ENCODE results near the gene SYAP1. TPM values are rescaled to one million over a fixed set of nuclear protein-coding genes. Genes with fewer than 3 reads are reported as not detected.

Gene SYAP1
- total RNA-seq, 1 donor from 2014 or later: 23.4 TPM

DNA sequence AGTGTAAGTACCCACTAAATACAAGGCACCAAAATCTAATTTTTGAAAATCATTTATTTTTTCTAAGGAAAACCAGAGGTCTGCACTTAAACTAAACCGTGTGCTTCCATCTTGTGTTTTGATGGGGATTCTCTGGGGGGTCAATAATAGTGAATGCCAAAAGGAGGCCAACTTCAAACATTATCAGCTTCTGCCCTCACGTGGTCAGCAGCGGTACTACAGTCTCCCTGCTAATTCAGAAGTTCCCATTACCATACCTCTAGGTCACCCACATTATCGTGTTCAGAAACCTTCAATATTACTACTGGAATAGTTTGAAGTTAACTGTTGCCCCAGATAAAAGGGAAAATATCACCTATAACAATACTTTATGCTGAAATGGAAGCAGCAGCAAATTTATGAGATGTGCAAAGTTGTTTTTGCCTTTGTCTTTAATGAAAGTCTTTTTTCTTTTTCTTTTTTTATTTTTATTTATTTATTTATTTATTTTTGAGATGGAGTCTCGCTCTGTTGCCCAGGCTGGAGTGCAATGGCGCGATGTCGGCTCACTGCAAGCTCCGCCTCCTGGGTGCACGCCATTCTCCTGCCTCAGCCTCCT is 24.2 kb upstream of the SYAP1 start:
- no peak overlapping the region for H3K4me3 ChIP-seq (ENCODE audit: low read depth, low read length)
- no peaks in the 10 kb centered on the region for H3K36me3 ChIP-seq (ENCODE audit: control insufficient read depth, insufficient read depth, low read length)
- TF ChIP-seq CTCF (IDR thresholded peaks at IDR 0.05; ENCODE audit: insufficient read depth, low read length, poor library complexity, severe bottlenecking): peak; percentile 89
- DNase-seq (ENCODE audit: low read depth): no peak
- no peaks in the 10 kb centered on the region for H3K27me3 ChIP-seq (ENCODE audit: control insufficient read depth, insufficient read depth, low read length)

- Histone ChIP-seq H3K27me3 (ENCODE audit: control insufficient read depth, insufficient read depth, low read length) (no peaks in the 10 kb centered on the region), H3K36me3 (ENCODE audit: control insufficient read depth, insufficient read depth, low read length) (no peaks in the 10 kb centered on the region), H3K4me3 (ENCODE audit: low read depth, low read length) (no peak overlapping the region)
- no peak for DNase-seq (ENCODE audit: low read depth)
- no peak for TF ChIP-seq CTCF (IDR thresholded peaks at IDR 0.05; ENCODE audit: insufficient read depth, low read length, poor library complexity, severe bottlenecking)
Observed at GRCh38 chrX:16696956-16697355, 22.5 kb upstream of the SYAP1 start.

- no peak overlapping the region for H3K4me3 ChIP-seq (ENCODE audit: low read depth, low read length)
- TF ChIP-seq CTCF (IDR thresholded peaks at IDR 0.05; ENCODE audit: insufficient read depth, low read length, poor library complexity, severe bottlenecking): no peak
- DNase-seq (ENCODE audit: low read depth): no peak
- H3K27me3 ChIP-seq (ENCODE audit: control insufficient read depth, insufficient read depth, low read length): no peaks in the 10 kb centered on the region
- no peaks in the 10 kb centered on the region for H3K36me3 ChIP-seq (ENCODE audit: control insufficient read depth, insufficient read depth, low read length)
Observed at GRCh38 chrX:16699389-16699788, 20.0 kb upstream of the SYAP1 start.

- Histone ChIP-seq H3K4me3 (ENCODE audit: low read depth, low read length) (no peak overlapping the region), H3K27me3 (ENCODE audit: control insufficient read depth, insufficient read depth, low read length) (no peaks in the 10 kb centered on the region), H3K36me3 (ENCODE audit: control insufficient read depth, insufficient read depth, low read length) (no peaks in the 10 kb centered on the region)
- DNase-seq (ENCODE audit: low read depth): no peak
- no peak for TF ChIP-seq CTCF (IDR thresholded peaks at IDR 0.05; ENCODE audit: insufficient read depth, low read length, poor library complexity, severe bottlenecking)
Observed at GRCh38 chrX:16700734-16701133, 18.7 kb upstream of the SYAP1 start.

DNA sequence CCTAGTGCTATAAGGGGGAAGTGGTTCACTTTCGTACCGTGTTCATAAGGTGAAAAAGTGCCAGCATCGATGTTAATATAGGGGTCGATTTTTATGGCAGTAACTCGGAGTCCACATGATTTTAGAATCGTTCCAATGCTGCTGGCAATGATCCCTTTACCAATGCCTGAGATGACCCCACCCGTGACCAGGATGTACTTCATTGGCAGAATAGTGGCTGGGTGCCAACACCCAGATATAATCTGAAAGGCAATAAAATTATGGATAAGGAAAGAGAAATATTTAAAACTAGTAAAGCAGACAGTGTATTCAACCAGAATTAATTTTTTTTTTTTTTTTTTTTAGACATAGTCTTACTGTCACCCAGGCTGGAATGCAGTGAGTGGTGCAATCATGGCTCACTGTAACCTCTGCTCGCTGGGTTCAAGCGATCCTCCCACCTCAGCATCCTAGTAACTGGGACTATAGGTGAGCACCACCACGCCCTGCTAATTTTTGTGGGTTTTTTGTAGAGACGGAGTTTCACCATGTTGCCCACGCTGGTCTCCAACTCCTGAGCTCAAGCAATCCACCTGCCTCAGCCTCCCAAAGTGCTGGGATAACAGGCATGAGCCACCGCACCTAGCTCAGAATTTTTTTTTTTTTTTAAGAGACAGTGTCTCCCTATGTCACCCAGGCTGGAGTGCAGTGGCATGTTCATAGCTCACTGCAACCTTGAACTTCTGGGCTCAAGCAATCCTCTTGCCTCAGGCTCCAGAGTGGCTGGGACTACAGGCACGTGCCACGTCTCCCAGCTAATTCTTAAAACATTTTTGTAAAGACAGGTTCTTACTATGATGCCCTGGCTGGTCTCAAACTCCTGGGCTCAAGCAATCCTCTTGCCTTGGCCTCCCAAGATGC is 16.5 kb upstream of the SYAP1 start:
- Histone ChIP-seq H3K4me3 (ENCODE audit: low read depth, low read length) (no peak overlapping the region), H3K36me3 (ENCODE audit: control insufficient read depth, insufficient read depth, low read length) (no peaks in the 10 kb centered on the region), H3K27me3 (ENCODE audit: control insufficient read depth, insufficient read depth, low read length) (no peaks in the 10 kb centered on the region)
- TF ChIP-seq CTCF (IDR thresholded peaks at IDR 0.05; ENCODE audit: insufficient read depth, low read length, poor library complexity, severe bottlenecking): no peak
- DNase-seq (ENCODE audit: low read depth): no peak
